ENCODE results near the gene P2RY2. TPM values are rescaled to one million over a fixed set of nuclear protein-coding genes. Genes with fewer than 3 reads are reported as not detected.

The P2RY2 gene
- under 1 TPM; 0.07 to 0.84 (median 0.62) TPM for polyA plus RNA-seq (ENCODE audit: insufficient read length in 4 of 4)

DNA sequence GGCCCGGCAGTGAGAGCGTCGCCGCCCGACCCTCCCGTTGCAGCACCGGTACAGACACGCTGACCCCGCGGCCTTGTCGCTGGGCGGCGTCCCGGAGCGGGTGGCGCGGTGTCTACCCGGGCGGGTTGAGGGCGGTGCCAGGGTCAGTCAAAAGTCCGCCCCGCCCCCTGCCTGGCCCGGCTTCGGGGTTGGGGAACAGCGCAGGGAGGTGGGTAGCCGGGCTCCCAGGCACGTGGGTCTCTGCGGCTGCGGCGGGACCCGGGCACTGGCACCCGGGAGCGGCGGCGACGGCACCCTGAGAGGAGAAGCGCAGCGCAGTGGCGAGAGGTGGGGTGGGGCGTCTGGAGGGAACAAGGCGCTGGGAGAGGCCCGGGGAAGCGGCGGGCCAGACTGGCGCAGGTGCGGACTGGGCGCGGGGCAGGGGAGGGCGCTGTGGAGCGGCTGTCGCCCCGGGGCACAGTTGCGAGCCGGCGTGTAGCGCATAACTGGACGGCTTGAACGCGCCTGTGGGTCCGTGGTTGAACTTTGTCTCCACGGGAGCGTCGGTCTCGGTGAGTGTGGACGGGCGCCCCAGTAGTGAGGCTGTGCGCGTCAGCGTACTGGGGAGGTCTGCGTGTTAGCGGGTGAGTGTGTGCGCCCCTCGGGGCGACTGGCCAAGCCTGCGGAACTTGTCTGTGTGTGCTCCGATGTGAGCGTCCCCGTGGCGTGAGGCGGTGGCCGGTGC lies at the start of gene P2RY2:
Gene P2RY2 (plus strand): TSS at position 176 of the 724 bp plus-strand sequence. CDS start 15,879 bp downstream, outside the sequence.
- no peak for DNase-seq (ENCODE audit: low read depth in 4 of 4, low spot score in 3 of 4)

DNA sequence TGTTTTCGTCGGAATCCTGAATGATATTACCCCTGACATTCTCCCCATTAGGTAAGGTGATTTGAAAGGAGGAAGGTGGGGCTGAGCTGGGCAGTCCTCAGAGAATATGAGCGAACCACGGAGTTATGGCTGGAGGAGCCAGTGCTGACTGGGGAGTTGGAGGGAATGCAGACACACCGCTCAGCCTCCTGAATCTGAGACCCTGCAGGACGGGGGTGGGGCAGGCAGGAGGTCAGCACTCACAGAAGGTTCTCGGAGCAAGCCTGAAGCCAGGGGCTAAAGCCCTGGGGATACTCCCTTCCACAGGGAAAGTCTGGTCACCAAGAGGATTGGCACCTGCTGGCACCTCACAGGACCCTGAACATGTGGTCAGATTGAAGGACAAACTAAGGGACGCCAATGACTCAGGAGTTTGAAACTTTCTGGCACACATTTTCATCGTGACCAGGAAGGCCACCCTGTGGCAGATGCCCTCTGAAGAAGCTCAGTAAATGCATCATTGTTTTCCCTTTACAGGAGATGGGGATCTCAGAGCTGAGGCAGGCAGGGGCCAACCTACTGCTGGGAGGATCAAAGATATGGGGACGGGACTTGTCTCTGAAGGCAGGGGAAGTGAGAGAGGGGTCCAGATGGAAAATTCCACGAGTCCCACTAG lies 49.0 kb upstream of the P2RY2 start:
- no peak for DNase-seq (ENCODE audit: low read depth in 4 of 4, low spot score in 3 of 4)

- no peak for DNase-seq (ENCODE audit: low read depth in 4 of 4, low spot score in 3 of 4)
Observed at GRCh38 chr11:73170140-73170539, 47.9 kb upstream of the P2RY2 start.

DNA sequence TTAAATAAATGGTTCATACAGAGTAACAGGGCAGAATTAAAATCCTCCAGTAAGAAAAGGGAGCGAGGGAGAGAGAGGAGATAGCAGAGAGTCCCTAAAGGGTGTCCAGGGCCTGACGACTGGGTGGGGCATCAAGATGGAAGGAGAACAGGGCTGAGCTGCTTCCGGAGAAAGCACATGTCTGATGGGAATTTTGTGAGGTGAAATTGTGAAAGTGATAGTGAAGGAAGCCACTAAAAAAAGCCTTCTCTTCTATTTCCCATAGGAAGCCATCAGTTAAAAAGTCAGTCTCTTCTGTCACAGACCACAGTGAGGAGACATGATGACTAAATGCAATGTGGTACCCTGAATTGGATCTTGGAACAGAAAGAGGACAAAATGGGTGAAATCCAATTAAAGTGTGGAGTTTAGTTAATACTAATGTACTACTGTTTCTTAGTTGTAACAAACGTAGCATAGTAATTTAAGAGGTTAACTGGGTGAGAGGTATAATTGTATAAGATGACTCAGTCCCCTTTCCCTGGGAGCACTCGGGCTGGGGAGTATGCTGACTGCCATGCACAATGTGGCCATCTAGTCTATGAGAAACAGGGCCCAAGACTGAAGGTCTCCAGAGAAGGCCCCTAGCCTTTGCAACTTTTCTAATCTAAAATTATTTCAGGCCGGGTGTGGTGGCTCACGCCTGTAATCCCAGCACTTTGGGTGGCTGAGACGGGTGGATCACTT lies 46.5 kb upstream of the P2RY2 start:
- DNase-seq (ENCODE audit: low read depth in 4 of 4, low spot score in 3 of 4) = no peak

GRCh38 chr11:73172992-73173656 lies 45.0 kb upstream of the P2RY2 start:
- DNase-seq (ENCODE audit: low read depth in 4 of 4, low spot score in 3 of 4) = no peak

DNA sequence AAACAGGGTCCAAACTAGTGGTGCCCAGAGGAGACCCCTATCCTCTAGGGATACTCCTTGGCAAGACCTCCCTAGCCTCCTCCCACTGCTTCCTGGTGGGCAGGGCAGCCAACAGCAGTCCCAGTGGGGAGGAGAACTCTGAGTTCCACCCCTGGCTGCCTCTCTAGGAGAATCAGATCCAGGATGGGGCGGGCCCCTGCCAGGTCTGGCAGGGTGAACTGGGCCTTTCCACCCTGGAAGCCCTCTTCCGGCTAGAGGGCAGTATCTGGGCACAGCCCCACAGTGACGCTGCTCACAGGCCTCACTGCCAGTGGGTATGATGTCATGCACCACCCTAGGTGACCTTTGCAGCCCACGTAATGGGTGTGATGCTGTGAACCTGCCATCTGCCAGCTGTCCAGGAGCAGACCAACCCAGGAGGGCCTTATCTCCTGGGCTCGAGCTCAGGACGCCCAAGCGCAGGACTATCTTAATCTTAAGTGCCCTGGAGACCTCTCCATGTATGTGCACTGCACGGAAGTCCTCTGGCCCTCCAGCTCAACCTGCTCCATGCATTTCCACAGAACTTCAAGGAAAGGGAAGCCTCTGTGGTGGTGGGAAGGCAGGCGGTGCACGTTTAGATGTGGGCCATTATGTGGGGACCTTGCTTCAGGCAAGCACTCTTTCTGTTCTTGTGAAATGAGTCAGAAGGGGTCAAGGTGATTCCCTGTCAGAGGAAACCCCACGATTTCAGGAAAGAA lies 44.2 kb upstream of the P2RY2 start:
- no peak for DNase-seq (ENCODE audit: low read depth in 4 of 4, low spot score in 3 of 4)

- no peak for DNase-seq (ENCODE audit: low read depth in 4 of 4, low spot score in 3 of 4)
Observed at GRCh38 chr11:73174495-73174791, 43.6 kb upstream of the P2RY2 start.

DNA sequence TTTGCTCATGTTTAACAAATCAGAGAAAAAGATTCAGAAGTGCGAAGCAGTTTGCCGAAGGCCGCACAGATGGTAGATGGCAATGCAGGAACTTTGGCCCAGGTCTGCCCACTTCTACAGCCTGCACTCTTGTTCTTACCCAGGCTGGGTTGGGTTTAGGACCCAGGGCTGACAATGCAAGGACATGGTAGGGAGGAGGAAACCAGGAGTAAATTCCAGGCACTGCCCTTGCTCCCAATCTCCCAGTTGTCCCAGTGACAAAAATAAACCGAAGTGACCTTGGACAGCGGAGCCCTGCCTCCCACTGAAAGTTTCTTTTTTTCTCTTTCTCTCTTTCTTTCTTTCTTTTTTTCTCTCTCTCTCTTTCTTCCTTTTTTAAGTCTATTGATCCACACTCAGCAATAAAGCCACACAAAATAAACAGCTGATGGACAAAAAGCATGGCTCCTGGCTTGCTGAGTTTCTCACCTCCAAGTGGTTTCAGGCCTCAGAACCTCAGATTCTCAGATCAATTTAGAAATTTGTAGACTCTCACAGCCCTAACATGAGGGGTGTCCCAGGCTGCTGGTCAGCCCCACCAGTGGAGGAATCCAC lies 42.4 kb upstream of the P2RY2 start:
- no peak for DNase-seq (ENCODE audit: low read depth in 4 of 4, low spot score in 3 of 4)

DNA sequence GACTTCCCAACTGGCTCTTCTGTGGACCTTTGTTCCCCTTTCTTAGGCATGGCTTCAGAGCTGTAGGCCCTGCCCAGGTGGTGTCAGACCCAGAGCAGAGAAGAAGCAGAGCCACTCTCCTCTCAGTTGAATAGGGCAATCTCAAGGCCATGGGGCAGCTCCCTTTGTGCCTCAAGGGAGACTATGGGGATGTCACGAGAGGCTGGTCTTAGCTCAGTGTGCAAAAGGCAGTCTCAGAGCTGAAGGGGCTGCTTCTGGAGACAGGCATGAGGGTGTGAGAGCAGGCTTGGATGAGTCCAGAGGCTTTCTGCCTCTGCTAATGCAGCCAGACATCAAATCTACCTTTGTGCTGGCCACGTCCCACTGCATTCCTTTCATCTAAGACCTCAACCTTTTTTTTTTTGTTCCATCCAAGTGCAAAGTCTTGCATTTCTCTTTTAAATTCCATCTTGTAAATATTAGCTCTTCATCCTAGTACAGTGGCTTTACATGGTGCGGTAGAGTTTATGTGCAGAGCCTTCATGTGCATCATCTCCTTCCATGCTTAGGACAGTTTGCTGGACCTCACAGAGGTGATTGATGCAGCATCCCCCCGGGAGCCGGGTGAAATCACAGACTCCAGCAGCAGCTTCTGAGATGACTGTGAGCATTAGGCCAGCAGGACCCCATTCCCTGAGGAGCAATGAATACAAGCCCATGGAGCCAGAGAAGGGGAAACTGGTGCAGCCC lies 41.8 kb upstream of the P2RY2 start:
- no peak for DNase-seq (ENCODE audit: low read depth in 4 of 4, low spot score in 3 of 4)

DNA sequence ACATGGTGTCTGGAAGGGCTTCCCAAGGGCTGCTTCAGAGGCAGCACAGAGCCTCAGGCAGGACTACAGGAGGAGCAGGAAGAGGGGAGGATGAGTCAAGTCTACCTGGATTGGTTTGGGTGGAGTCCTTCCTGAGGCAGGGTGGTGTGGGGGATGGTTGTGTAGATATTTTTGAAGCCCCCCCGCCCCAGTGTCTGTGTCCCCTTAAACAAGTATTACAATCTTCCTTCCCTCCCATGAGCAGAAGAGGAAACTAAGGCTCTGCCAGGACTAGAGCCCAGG lies 41.3 kb upstream of the P2RY2 start:
- DNase-seq (ENCODE audit: low read depth in 4 of 4, low spot score in 3 of 4) = no peak

DNA sequence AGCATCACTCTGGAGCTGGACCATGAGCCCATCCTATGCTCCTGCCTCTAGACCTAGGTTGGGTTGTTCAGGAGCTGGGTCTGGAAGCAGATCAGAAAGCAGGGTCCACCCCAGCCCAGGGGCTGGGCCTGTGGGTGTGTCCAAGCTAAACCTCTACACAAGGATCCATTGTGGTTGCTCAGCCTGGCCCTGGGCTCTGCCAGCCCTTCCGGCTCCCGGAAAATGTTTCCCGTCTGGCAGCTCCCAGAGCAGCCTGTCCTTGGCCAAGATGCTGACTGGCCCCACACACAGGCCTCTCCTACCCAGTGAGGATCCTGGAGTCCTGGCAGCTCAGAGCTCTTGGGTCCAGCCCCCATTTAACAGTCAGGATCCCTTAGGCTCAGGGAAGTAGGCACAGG lies 40.7 kb upstream of the P2RY2 start:
- no peak for DNase-seq (ENCODE audit: low read depth in 4 of 4, low spot score in 3 of 4)

DNA sequence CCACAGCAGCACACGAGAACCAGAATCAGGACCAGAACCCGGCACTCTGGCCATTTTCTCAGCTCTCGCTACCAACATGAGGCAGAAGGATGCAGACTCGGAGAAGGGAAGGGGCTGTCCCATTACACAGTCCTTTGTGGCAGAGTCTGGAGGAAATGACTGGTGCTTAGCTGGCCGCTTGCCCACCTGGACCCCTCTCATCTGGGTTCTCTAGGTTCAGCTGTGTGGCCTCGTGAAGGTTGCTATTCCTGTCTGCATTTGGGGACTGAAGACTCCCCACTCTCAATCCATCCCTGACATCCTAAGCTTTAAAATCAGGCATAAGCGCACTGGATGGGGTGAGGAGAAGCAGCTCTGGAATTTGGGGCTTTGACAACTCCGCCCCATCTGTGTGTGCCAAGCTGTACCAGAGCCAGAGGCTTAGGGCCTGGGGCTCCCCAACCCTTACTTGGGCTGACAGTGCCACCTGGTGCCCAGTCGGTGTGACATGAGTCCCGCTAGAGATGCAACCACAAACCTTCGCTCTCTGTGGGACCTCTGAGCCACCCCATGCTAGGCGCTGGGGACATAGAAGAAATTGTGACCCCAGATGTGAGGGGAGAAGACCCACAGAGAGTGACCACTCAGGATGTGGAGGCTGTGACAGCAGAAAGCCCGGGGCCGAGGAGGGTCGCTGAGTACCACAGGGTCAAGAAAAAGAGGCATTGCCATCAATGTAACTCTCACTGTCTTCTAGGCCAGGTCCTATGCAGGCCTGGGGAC lies 40.1 kb upstream of the P2RY2 start:
- peak in 1 of 4 donors; percentile 45 for DNase-seq (ENCODE audit: low read depth in 4 of 4, low spot score in 3 of 4)

DNA sequence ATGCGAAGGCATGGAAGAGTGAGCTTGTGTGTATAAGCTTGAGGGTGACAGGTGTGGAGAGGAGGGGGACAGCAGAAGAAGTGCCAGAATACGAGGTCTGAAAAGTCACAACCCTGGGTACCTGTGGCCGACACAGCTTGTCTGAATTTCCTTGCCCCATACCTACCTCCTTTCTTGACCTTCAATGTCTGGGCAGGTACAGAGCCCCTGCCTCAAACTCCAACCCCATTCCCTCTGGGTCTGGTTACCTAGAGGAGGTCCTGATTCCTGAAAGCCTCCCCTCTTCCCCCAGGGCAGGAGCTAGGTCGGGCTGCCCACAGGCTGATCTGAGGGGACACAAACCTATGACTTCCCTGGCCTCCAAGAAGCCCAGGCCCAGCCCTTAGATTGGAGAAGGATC lies 39.4 kb upstream of the P2RY2 start:
- no peak for DNase-seq (ENCODE audit: low read depth in 4 of 4, low spot score in 3 of 4)

- DNase-seq (ENCODE audit: low read depth in 4 of 4, low spot score in 3 of 4) = no peak
Observed at GRCh38 chr11:73182824-73183321, 35.2 kb upstream of the P2RY2 start.

GRCh38 chr11:73184953-73185671 lies 33.0 kb upstream of the P2RY2 start:
- no peak for DNase-seq (ENCODE audit: low read depth in 4 of 4, low spot score in 3 of 4)

DNA sequence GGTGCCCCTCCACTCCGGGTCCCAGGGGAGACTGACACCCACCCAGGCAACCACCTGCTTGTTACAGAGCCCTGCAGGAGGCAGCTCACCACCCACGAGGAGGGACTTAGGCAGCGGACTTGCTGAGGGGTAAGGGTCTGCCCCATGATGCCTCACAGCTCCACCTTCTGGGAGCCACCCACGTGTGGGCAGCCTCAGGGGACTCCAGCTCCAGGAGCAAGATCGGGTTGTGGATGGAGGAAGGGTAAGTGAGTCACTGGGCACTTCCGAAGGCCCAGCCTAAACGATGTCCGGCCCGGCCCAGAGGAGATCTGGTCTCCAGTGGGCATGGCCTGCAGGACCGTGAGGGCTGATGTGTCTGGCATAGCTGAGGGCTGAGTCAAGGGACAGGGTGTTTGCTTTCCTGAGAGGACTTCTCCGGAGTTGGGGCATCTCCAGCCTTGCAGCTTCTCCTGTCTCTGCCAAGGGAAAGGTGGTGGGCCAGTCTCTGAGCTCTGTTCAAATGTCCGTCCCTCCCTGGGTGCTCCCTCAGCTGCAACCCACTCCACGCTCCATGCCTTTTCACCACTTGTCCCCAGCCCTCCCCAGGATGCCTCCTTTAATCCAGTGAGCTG lies 32.3 kb upstream of the P2RY2 start:
- no peak for DNase-seq (ENCODE audit: low read depth in 4 of 4, low spot score in 3 of 4)

- no peak for DNase-seq (ENCODE audit: low read depth in 4 of 4, low spot score in 3 of 4)
Observed at GRCh38 chr11:73186294-73186850, 31.7 kb upstream of the P2RY2 start.

All from left renal pelvis (tissue), 4 donors.